Duodenal mucosa (tissue), 2 donors: ENCODE data around the gene ABCA1.

Experiments used
- H3K27ac ChIP-seq: one replicate; pipeline ENCODE4 v1.7.0; 2013; ENCODE audit warnings: low read depth, low read length
- H3K27me3 ChIP-seq, 2 donors: one replicate each; pipeline ENCODE4 v1.7.0; 2013; ENCODE audit warnings: low read length in 2 of 2, control low read depth in 1 of 2; ENCODE audit not compliant: insufficient read depth in 2 of 2, control insufficient read depth in 1 of 2
- H3K36me3 ChIP-seq, 2 donors: one replicate each; pipeline ENCODE4 v1.7.0; 2013; ENCODE audit warnings: low read length in 2 of 2, control low read depth in 1 of 2; ENCODE audit not compliant: insufficient read depth in 2 of 2, control insufficient read depth in 1 of 2
- H3K4me1 ChIP-seq, 2 donors: one replicate each; pipeline ENCODE4 v1.7.0; 2013; ENCODE audit warnings: low read length in 2 of 2, control low read depth in 1 of 2; ENCODE audit not compliant: insufficient read depth in 2 of 2, control insufficient read depth in 1 of 2
- H3K4me3 ChIP-seq, 2 donors: one replicate each; pipeline ENCODE4 v1.7.0; 2013; ENCODE audit warnings: low read length in 2 of 2, low read depth in 1 of 2
- H3K9ac ChIP-seq, 2 donors: one replicate each; pipeline ENCODE4 v1.7.0; 2013; ENCODE audit warnings: low read length in 2 of 2, low read depth in 1 of 2
- H3K9me3 ChIP-seq, 2 donors: one replicate each; pipeline ENCODE4 v1.7.0; 2013; ENCODE audit warnings: low read length in 2 of 2, control low read depth in 1 of 2; ENCODE audit not compliant: control insufficient read depth in 1 of 2

Gene ABCA1

GRCh38 chr9:104873489-104873850 lies 54.5 kb downstream of the ABCA1 start:
- no peaks in the 10 kb centered on the region for H3K27me3 ChIP-seq
- H3K27ac ChIP-seq = no peak overlapping the region
- H3K4me3 ChIP-seq = no peak overlapping the region
- peaks cover 4 to 14% of the 10 kb centered on the region in 2 donors for H3K4me1 ChIP-seq
- peaks cover 0 to 3% of the 10 kb centered on the region in 2 donors for H3K36me3 ChIP-seq
- no peaks in the 10 kb centered on the region for H3K9me3 ChIP-seq
- H3K9ac ChIP-seq = no peak overlapping the region

- Histone ChIP-seq H3K27ac (no peak overlapping the region), H3K9ac (no peak overlapping the region), H3K9me3 (no peaks in the 10 kb centered on the region), H3K27me3 (no peaks in the 10 kb centered on the region), H3K4me1 (peaks cover 4 to 14% of the 10 kb centered on the region in 2 donors), H3K36me3 (no peaks in the 10 kb centered on the region), H3K4me3 (no peak overlapping the region)
These were observed 55.1 kb downstream of the ABCA1 start for GRCh38 chr9:104872656-104873488.

GRCh38 chr9:104871961-104872527 lies 55.9 kb downstream of the ABCA1 start:
- H3K4me3 ChIP-seq = no peak overlapping the region
- H3K27me3 ChIP-seq = no peaks in the 10 kb centered on the region
- H3K4me1 ChIP-seq = peaks cover 4 to 14% of the 10 kb centered on the region in 2 donors

GRCh38 chr9:104869811-104870210 lies 58.1 kb downstream of the ABCA1 start:
- no peak overlapping the region for H3K9ac ChIP-seq
- no peaks in the 10 kb centered on the region for H3K27me3 ChIP-seq
- H3K4me3 ChIP-seq = no peak overlapping the region
- no peaks in the 10 kb centered on the region for H3K36me3 ChIP-seq
- no peaks in the 10 kb centered on the region for H3K9me3 ChIP-seq
- no peak overlapping the region for H3K27ac ChIP-seq
- peaks cover 4 to 17% of the 10 kb centered on the region in 2 donors for H3K4me1 ChIP-seq

More at GRCh38 chr9:104871961-104872527, 55.9 kb downstream of the ABCA1 start:
- H3K27ac ChIP-seq = no peak overlapping the region
- no peaks in the 10 kb centered on the region for H3K36me3 ChIP-seq
- H3K9me3 ChIP-seq = no peaks in the 10 kb centered on the region
- H3K9ac ChIP-seq = no peak overlapping the region

- H3K4me1 ChIP-seq = peaks cover 4 to 18% of the 10 kb centered on the region in 2 donors
- no peaks in the 10 kb centered on the region for H3K36me3 ChIP-seq
- H3K27me3 ChIP-seq = no peaks in the 10 kb centered on the region
- H3K9me3 ChIP-seq = no peaks in the 10 kb centered on the region
- no peak overlapping the region for H3K9ac ChIP-seq
- no peak overlapping the region for H3K4me3 ChIP-seq
- H3K27ac ChIP-seq = no peak overlapping the region
These were observed 59.1 kb downstream of the ABCA1 start for GRCh38 chr9:104868687-104869404.

GRCh38 chr9:104868303-104868686 lies 59.7 kb downstream of the ABCA1 start:
- Histone ChIP-seq H3K4me3 (no peak overlapping the region), H3K36me3 (no peaks in the 10 kb centered on the region), H3K9ac (no peak overlapping the region), H3K9me3 (no peaks in the 10 kb centered on the region), H3K27ac (no peak overlapping the region), H3K27me3 (no peaks in the 10 kb centered on the region), H3K4me1 (peaks cover 4 to 17% of the 10 kb centered on the region in 2 donors)

- Histone ChIP-seq H3K9ac (no peak overlapping the region), H3K9me3 (no peaks in the 10 kb centered on the region), H3K36me3 (no peaks in the 10 kb centered on the region), H3K27ac (no peak overlapping the region), H3K4me1 (peaks cover 4 to 18% of the 10 kb centered on the region in 2 donors), H3K27me3 (no peaks in the 10 kb centered on the region), H3K4me3 (no peak overlapping the region)
These were observed 61.8 kb downstream of the ABCA1 start for GRCh38 chr9:104866191-104866590.

- H3K27me3 ChIP-seq = no peaks in the 10 kb centered on the region
- H3K36me3 ChIP-seq = no peaks in the 10 kb centered on the region
- H3K4me3 ChIP-seq = no peak overlapping the region
- H3K27ac ChIP-seq = no peak overlapping the region
- H3K9me3 ChIP-seq = no peaks in the 10 kb centered on the region
- H3K9ac ChIP-seq = no peak overlapping the region
- H3K4me1 ChIP-seq = peaks cover 4 to 16% of the 10 kb centered on the region in 2 donors
These were observed 63.3 kb downstream of the ABCA1 start for GRCh38 chr9:104864675-104865104.

GRCh38 chr9:104863180-104863883 lies 64.6 kb downstream of the ABCA1 start:
- no peaks in the 10 kb centered on the region for H3K27me3 ChIP-seq
- H3K4me3 ChIP-seq = no peak overlapping the region
- no peaks in the 10 kb centered on the region for H3K9me3 ChIP-seq
- no peak overlapping the region for H3K9ac ChIP-seq
- H3K4me1 ChIP-seq = peaks cover 0 to 11% of the 10 kb centered on the region in 2 donors
- peaks cover 0 to 3% of the 10 kb centered on the region in 2 donors for H3K36me3 ChIP-seq
- H3K27ac ChIP-seq = no peak overlapping the region
